Nephron progenitor cell (in vitro differentiated cells): ENCODE results near the gene SLC2A6.

Experiments used
- DNase-seq: peaks from one replicate; pipeline ENCODE4 v3.0.0; 2021
- H3K27ac Mint-ChIP-seq: 2 replicates; pipeline ENCODE4 v1.8.0; 2021; ENCODE audit warnings: mild to moderate bottlenecking, moderate library complexity, mixed read lengths
- H3K27me3 Mint-ChIP-seq: 2 replicates; pipeline ENCODE4 v1.8.0; 2021; ENCODE audit warnings: mild to moderate bottlenecking, low read depth, mixed read lengths; ENCODE audit not compliant: poor library complexity
- H3K36me3 Mint-ChIP-seq: 2 replicates; pipeline ENCODE4 v1.8.0; 2021; ENCODE audit warnings: low read depth, mixed read lengths
- H3K4me1 Mint-ChIP-seq: 2 replicates; pipeline ENCODE4 v1.8.0; 2021; ENCODE audit warnings: mixed read lengths
- H3K4me3 Mint-ChIP-seq: 2 replicates; pipeline ENCODE4 v1.8.0; 2021; ENCODE audit warnings: mild to moderate bottlenecking, moderate library complexity, mixed read lengths
- H3K9me3 Mint-ChIP-seq: 2 replicates; pipeline ENCODE4 v1.8.0; 2021; ENCODE audit warnings: mild to moderate bottlenecking, moderate library complexity, mixed read lengths
- CTCF ChIP-seq: fragments of 200-600 bp; sonication (generic); IDR thresholded peaks from 2 replicates; pipeline ENCODE4 v1.5.0; 2021; ENCODE audit warnings: antibody characterized with exemption

SLC2A6 gene

GRCh38 chr9:133490201-133490681 is 11.3 kb upstream of the SLC2A6 start:
- Mint-ChIP-seq H3K27ac (no peak overlapping the region), H3K4me1 (peaks cover 43% of the 10 kb centered on the region), H3K4me3 (no peak overlapping the region), H3K9me3 (no peaks in the 10 kb centered on the region), H3K27me3 (no peaks in the 10 kb centered on the region), H3K36me3 (no peaks in the 10 kb centered on the region)
- no peak for TF ChIP-seq CTCF
- DNase-seq = no peak

GRCh38 chr9:133489253-133490190 is 10.6 kb upstream of the SLC2A6 start:
- DNase-seq = no peak
- no peak for TF ChIP-seq CTCF
- no peaks in the 10 kb centered on the region for H3K36me3 Mint-ChIP-seq
- H3K27ac Mint-ChIP-seq = no peak overlapping the region
- no peak overlapping the region for H3K4me3 Mint-ChIP-seq
- no peaks in the 10 kb centered on the region for H3K9me3 Mint-ChIP-seq
- H3K27me3 Mint-ChIP-seq = no peaks in the 10 kb centered on the region
- peaks cover 43% of the 10 kb centered on the region for H3K4me1 Mint-ChIP-seq

GRCh38 chr9:133488686-133489252 is 9.9 kb upstream of the SLC2A6 start:
- H3K36me3 Mint-ChIP-seq = no peaks in the 10 kb centered on the region
- H3K4me1 Mint-ChIP-seq = peaks cover 42% of the 10 kb centered on the region
- no peak for DNase-seq
- TF ChIP-seq CTCF = no peak
- no peaks in the 10 kb centered on the region for H3K27me3 Mint-ChIP-seq
- H3K4me3 Mint-ChIP-seq = no peak overlapping the region
- no peak overlapping the region for H3K27ac Mint-ChIP-seq
- H3K9me3 Mint-ChIP-seq = no peaks in the 10 kb centered on the region

- peak; percentile 2 for DNase-seq
- Mint-ChIP-seq H3K27me3 (no peaks in the 10 kb centered on the region), H3K9me3 (no peaks in the 10 kb centered on the region), H3K36me3 (no peaks in the 10 kb centered on the region), H3K4me3 (no peak overlapping the region), H3K27ac (no peak overlapping the region), H3K4me1 (peaks cover 35% of the 10 kb centered on the region)
- no peak for TF ChIP-seq CTCF
Measured at GRCh38 chr9:133487331-133487725, 8.4 kb upstream of the SLC2A6 start.

GRCh38 chr9:133485531-133486260 is 6.8 kb upstream of the SLC2A6 start:
- TF ChIP-seq CTCF = no peak
- Mint-ChIP-seq H3K9me3 (no peaks in the 10 kb centered on the region), H3K27me3 (peaks cover 1% of the 10 kb centered on the region), H3K36me3 (no peaks in the 10 kb centered on the region), H3K4me1 (peaks cover 37% of the 10 kb centered on the region), H3K4me3 (no peak overlapping the region), H3K27ac (no peak overlapping the region)
- no peak for DNase-seq
